Endothelial cell of umbilical vein (primary cell): ENCODE measurements around the gene ANKFN1. TPM values are rescaled to one million over a fixed set of nuclear protein-coding genes. Genes with fewer than 3 reads are reported as not detected.

Source experiments
- BruUV-seq: library from RNA; stranded (reverse); fragments of 400-500 nt; replicated peaks from 2 replicates; lab custom pipeline; 2021; lab: Mats Ljungman, UMichigan
- CTCF ChIA-PET: fragments of 300-600, 350-600 bp; sonication (Branson Sonifier 250); formaldehyde crosslinking; loops from one replicate; lab custom pipeline; 2021; ENCODE audit warnings: antibody characterized with exemption, inconsistent platforms; lab: Charles Lee
- POLR2A ChIA-PET: fragments of 300-600, 350-600 bp; sonication (Branson Sonifier 250); formaldehyde crosslinking; loops from one replicate; lab custom pipeline; 2021; ENCODE audit warnings: antibody characterized with exemption, inconsistent platforms; lab: Charles Lee
- DNase-seq: peaks from one replicate; pipeline ENCODE4 v3.0.0-alpha.2; 2011; ENCODE audit warnings: low read depth, low spot score
- FAIRE-seq: peaks from 2 replicates; lab custom pipeline; 2011; peaks lifted over from hg19 to GRCh38; lab: Jason Lieb, UNC
- H2AFZ ChIP-seq: 2 replicates; pipeline ENCODE4 v1.6.0; 2012; ENCODE audit warnings: low read depth, low read length, control low read depth, inconsistent platforms
- H3K27ac ChIP-seq: 2 replicates; pipeline ENCODE4 v1.5.1; 2011; ENCODE audit warnings: low read depth, mild to moderate bottlenecking, control low read depth, low read length, moderate library complexity; ENCODE audit not compliant: insufficient read depth
- H3K27me3 ChIP-seq, 2 experiments: 2 replicates each; pipeline versions ENCODE4 v1.6.0 to v1.6.1; 2011; ENCODE audit warnings: low read length in 2 of 2, mixed read lengths in 1 of 2; ENCODE audit not compliant: control insufficient read depth in 2 of 2, insufficient read depth in 2 of 2
- H3K36me3 ChIP-seq, 2 experiments: 2 replicates in 1 of 2; 3 replicates in 1 of 2; pipeline ENCODE4 v1.5.1; 2011; ENCODE audit warnings: low read length in 2 of 2, mild to moderate bottlenecking in 1 of 2, moderate library complexity in 1 of 2; ENCODE audit not compliant: control insufficient read depth in 2 of 2, insufficient read depth in 2 of 2; ENCODE audit errors: extremely low read depth in 1 of 2
- H3K4me1 ChIP-seq: 3 replicates; pipeline ENCODE4 v1.5.1; 2011; ENCODE audit warnings: mild to moderate bottlenecking, low read length; ENCODE audit not compliant: control insufficient read depth, insufficient read depth; ENCODE audit errors: extremely low read depth
- H3K4me2 ChIP-seq: 2 replicates; pipeline ENCODE4 v1.6.1; 2011; ENCODE audit warnings: low read length, control low read depth, mixed read lengths; ENCODE audit not compliant: insufficient read depth
- H3K4me3 ChIP-seq, 3 experiments: fragments of 200-600 bp in 1 of 3; sonication (generic), shearing (Covaris generic) in 1 of 3; replicated peaks in 1 of 3; 2 replicates each; pipeline ENCODE4 v1.5.1; 2011 to 2016; ENCODE audit warnings: control low read depth in 3 of 3, low read length in 3 of 3, mild to moderate bottlenecking in 2 of 3, inconsistent platforms in 1 of 3, low read depth in 1 of 3, moderate library complexity in 1 of 3; ENCODE audit not compliant: insufficient read depth in 1 of 3
- H3K79me2 ChIP-seq: 2 replicates; pipeline ENCODE4 v1.6.0; 2012; ENCODE audit warnings: low read length, inconsistent platforms; ENCODE audit not compliant: control insufficient read depth, insufficient read depth
- H3K9ac ChIP-seq: replicated peaks from 2 replicates; pipeline ENCODE3; 2011; ENCODE audit warnings: low read length, control low read depth; ENCODE audit not compliant: insufficient read depth; ENCODE audit errors: extremely low read depth
- H3K9me1 ChIP-seq: replicated peaks from 3 replicates; pipeline ENCODE4 v1.6.0; 2011; ENCODE audit warnings: mild to moderate bottlenecking, low read length; ENCODE audit not compliant: control insufficient read depth, insufficient read depth; ENCODE audit errors: extremely low read depth
- H3K9me3 ChIP-seq: replicated peaks from 2 replicates; pipeline ENCODE4 v1.5.1; 2012; ENCODE audit warnings: low read length, inconsistent platforms; ENCODE audit not compliant: control insufficient read depth, insufficient read depth
- H4K20me1 ChIP-seq: replicated peaks from 2 replicates; pipeline ENCODE3; 2011; ENCODE audit warnings: mild to moderate bottlenecking, low read length; ENCODE audit not compliant: control insufficient read depth, insufficient read depth; ENCODE audit errors: extremely low read depth
- EZH2 ChIP-seq: IDR thresholded peaks from 2 replicates; pipeline ENCODE4 v1.6.1; 2012; ENCODE audit warnings: borderline replicate concordance, low read depth, mild to moderate bottlenecking, moderate library complexity, low read length, inconsistent platforms; ENCODE audit not compliant: severe bottlenecking
- FOS ChIP-seq: IDR thresholded peaks from 2 replicates; pipeline ENCODE4 v1.6.1; 2011; ENCODE audit warnings: mild to moderate bottlenecking, low read length, moderate library complexity, borderline replicate concordance; ENCODE audit not compliant: insufficient read depth
- GATA2 ChIP-seq: IDR thresholded peaks from 2 replicates; pipeline ENCODE4 v1.7.0; 2011; ENCODE audit warnings: low read depth, mild to moderate bottlenecking, moderate library complexity, mixed read lengths, low read length; ENCODE audit not compliant: insufficient read length, insufficient read depth
- JUN ChIP-seq: IDR thresholded peaks from 2 replicates; pipeline ENCODE4 v1.6.1; 2011; ENCODE audit warnings: borderline replicate concordance, low read depth; ENCODE audit not compliant: insufficient read length, insufficient read depth
- MAX ChIP-seq: IDR thresholded peaks from 2 replicates; pipeline ENCODE4 v1.6.1; 2011; ENCODE audit not compliant: insufficient read depth, insufficient read length
- MYC ChIP-seq: IDR thresholded peaks from one replicate; pipeline ENCODE4 v1.6.1; 2011; ENCODE audit warnings: mild to moderate bottlenecking, low read depth, low read length
- POLR2A ChIP-seq: IDR thresholded peaks from 2 replicates; pipeline ENCODE4 v1.6.1; 2012; ENCODE audit warnings: low read depth, mild to moderate bottlenecking, control low read depth, low read length
- POLR2AphosphoS5 ChIP-seq: IDR thresholded peaks from 2 replicates; pipeline ENCODE4 v1.6.1; 2012; ENCODE audit warnings: low read depth, mild to moderate bottlenecking, control low read depth, low read length, moderate library complexity; ENCODE audit not compliant: insufficient read depth
- dilution Hi-C: fragments of 300-500 bp; cut with MboI; formaldehyde crosslinking; loops from one replicate; pipeline ENCODE4 v1.15.0; 2019; ENCODE audit warnings: low sequenced_read_pairs; ENCODE audit not compliant: extremely low pct_ligation_motif_present
- intact Hi-C: fragments of 100-400 bp; cut with micrococcal nuclease; formaldehyde crosslinking; loops from one replicate; pipeline ENCODE4 v1.10.0; 2022
- polyA plus RNA-seq, 4 experiments: library from polyadenylated mRNA; depleted of rRNA in 3 of 4; stranded (reverse) in 3 of 4; unstranded in 1 of 4; fragments of >200 nt; gene quantifications; 2 replicates each; pipeline versions ENCODE4 v1.2.1 to v1.2.3, GENCODE V29; 2011 to 2012; ENCODE audit warnings: missing spikeins in 1 of 4
- total RNA-seq: library from RNA; stranded (reverse); gene quantifications from 2 replicates; pipeline ENCODE4 v1.2.3, GENCODE V29; 2021
- TF ChIP-seq, protein P1 (sequence below), 2 donors: IDR thresholded peaks; 1 replicate in 1 of 2; 2 replicates in 1 of 2; pipeline ENCODE4 v1.5.1; 2011; ENCODE audit warnings: low read length in 2 of 2, mild to moderate bottlenecking in 2 of 2, moderate library complexity in 2 of 2, control low read depth in 1 of 2, inconsistent platforms in 1 of 2, low read depth in 1 of 2; ENCODE audit not compliant: insufficient read depth in 1 of 2; ENCODE audit errors: extremely low read depth in 1 of 2

The ANKFN1 gene
- total and polyA plus RNA-seq, 2 donors (not counting 3 experiments of a cell fraction or from before 2014, with no cell fraction given), result 0.15 TPM; not detected in 1

DNA sequence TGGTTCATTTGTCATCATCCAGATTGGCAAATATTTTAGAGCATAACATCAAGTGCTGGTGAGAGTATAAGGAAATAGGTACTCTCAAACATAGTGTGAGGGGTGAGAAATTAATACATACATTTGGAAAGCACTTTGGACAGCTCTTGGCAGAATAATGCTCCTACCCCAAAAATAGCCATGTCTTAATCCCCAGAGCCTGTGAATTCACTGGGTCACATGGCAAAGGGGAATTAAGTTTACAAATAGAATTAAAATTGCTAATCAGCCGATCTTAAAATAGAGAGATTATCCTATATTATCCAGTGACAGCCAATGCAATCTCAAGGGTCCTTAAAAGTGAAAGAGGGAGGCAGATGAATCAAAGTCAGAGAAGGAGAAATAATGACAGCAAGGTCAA lies 38.8 kb upstream of the ANKFN1 start:
- intact Hi-C loops (no loop called here), dilution Hi-C loops (no loop called here)
- no peak for TF ChIP-seq POLR2AphosphoS5
- no peak for TF ChIP-seq MYC
- TF ChIP-seq EZH2, result no peak
- TF ChIP-seq GATA2, result no peak
- no peak for TF ChIP-seq JUN
- TF ChIP-seq MAX, result no peak
- TF ChIP-seq, protein P1, sequence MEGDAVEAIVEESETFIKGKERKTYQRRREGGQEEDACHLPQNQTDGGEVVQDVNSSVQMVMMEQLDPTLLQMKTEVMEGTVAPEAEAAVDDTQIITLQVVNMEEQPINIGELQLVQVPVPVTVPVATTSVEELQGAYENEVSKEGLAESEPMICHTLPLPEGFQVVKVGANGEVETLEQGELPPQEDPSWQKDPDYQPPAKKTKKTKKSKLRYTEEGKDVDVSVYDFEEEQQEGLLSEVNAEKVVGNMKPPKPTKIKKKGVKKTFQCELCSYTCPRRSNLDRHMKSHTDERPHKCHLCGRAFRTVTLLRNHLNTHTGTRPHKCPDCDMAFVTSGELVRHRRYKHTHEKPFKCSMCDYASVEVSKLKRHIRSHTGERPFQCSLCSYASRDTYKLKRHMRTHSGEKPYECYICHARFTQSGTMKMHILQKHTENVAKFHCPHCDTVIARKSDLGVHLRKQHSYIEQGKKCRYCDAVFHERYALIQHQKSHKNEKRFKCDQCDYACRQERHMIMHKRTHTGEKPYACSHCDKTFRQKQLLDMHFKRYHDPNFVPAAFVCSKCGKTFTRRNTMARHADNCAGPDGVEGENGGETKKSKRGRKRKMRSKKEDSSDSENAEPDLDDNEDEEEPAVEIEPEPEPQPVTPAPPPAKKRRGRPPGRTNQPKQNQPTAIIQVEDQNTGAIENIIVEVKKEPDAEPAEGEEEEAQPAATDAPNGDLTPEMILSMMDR (IDR thresholded peaks at IDR 0.05; ENCODE audit: extremely low read depth in 1 of 2, insufficient read depth in 1 of 2, low read depth in 1 of 2, low read length in 2 of 2), result no peak
- no peak for TF ChIP-seq FOS
- TF ChIP-seq POLR2A, result no peak
- ChIA-PET CTCF (interaction anchor here (2.1 kb wide), 1 partner anchor 205 kb away, joined by 6 read pairs; no protein-coding TSS in a partner anchor), POLR2A (no interaction called here)
- H4K20me1 ChIP-seq, result no peaks in the 10 kb centered on the region
- H3K4me2 ChIP-seq, result no peak overlapping the region
- H3K4me1 ChIP-seq, result no peaks in the 10 kb centered on the region
- H3K9me3 ChIP-seq, result no peaks in the 10 kb centered on the region
- no TSS peak for BruUV-seq
- peaks cover 0 to 2% of the 10 kb centered on the region in 2 experiments for H3K27me3 ChIP-seq
- no peak overlapping the region for H3K9ac ChIP-seq
- no peak overlapping the region for H3K4me3 ChIP-seq
- no peak overlapping the region for H3K27ac ChIP-seq
- H3K79me2 ChIP-seq, result no peaks in the 10 kb centered on the region
- no peak for DNase-seq
- no peak for FAIRE-seq
- no peak overlapping the region for H2AFZ ChIP-seq
- H3K36me3 ChIP-seq, result no peaks in the 10 kb centered on the region
- no peaks in the 10 kb centered on the region for H3K9me1 ChIP-seq
